GM12872 (cell line): ENCODE measurements around the gene CDK1.

ENCODE experiments used
- CTCF ChIP-seq: IDR thresholded peaks from 3 replicates; pipeline ENCODE4 v1.5.1; 2011; ENCODE audit warnings: low read depth, mild to moderate bottlenecking, low read length, moderate library complexity; ENCODE audit not compliant: insufficient read depth

Gene CDK1

GRCh38 chr10:60778214-60778970 is at the start of gene CDK1:
CDK1 (plus strand) TSS chr10:60778478; CDS start chr10:60780166, 1,688 bp downstream.
- no peak for TF ChIP-seq CTCF

- no peak for TF ChIP-seq CTCF
Measured at GRCh38 chr10:60729106-60729505, 49.2 kb upstream of the CDK1 start.

- TF ChIP-seq CTCF: no peak
Measured at GRCh38 chr10:60731134-60731885, 47.0 kb upstream of the CDK1 start.

GRCh38 chr10:60732198-60732806 is 46.0 kb upstream of the CDK1 start:
- no peak for TF ChIP-seq CTCF

GRCh38 chr10:60732807-60733516 is 45.3 kb upstream of the CDK1 start:
- TF ChIP-seq CTCF: 0 out of 3 replicates have a peak, but pooled peaks have one; percentile 37

- TF ChIP-seq CTCF: no peak; the same call in 2 of the 3 replicates
Measured at GRCh38 chr10:60733517-60733822, 44.8 kb upstream of the CDK1 start.

- no peak for TF ChIP-seq CTCF
Measured at GRCh38 chr10:60733826-60734225, 44.5 kb upstream of the CDK1 start.
